Fibroblast of lung (primary cell): ENCODE data around the gene OGFR. TPM values are rescaled to one million over a fixed set of nuclear protein-coding genes. Genes with fewer than 3 reads are reported as not detected.

Experiments used
- DNase-seq, 2 donors: peaks; one replicate each; pipeline versions ENCODE4 v3.0.0 to v3.0.0-alpha.2; 2010; ENCODE audit warnings: low read depth in 2 of 2
- H2AFZ ChIP-seq: 2 replicates; pipeline ENCODE4 v1.5.1; 2012; ENCODE audit warnings: low read length, control low read depth, inconsistent platforms
- H3K27ac ChIP-seq: 2 replicates; pipeline ENCODE4 v1.5.1; 2011; ENCODE audit warnings: low read length, control low read depth; ENCODE audit not compliant: insufficient read depth
- H3K27me3 ChIP-seq: 2 replicates; pipeline ENCODE4 v1.5.1; 2011; ENCODE audit warnings: mild to moderate bottlenecking, low read length; ENCODE audit not compliant: control insufficient read depth, insufficient read depth
- H3K36me3 ChIP-seq: 2 replicates; pipeline ENCODE4 v1.5.1; 2011; ENCODE audit warnings: low read length; ENCODE audit not compliant: control insufficient read depth, insufficient read depth
- H3K4me1 ChIP-seq: 2 replicates; pipeline ENCODE4 v1.5.1; 2011; ENCODE audit warnings: low read length; ENCODE audit not compliant: control insufficient read depth, insufficient read depth; ENCODE audit errors: extremely low read depth
- H3K4me2 ChIP-seq: 2 replicates; pipeline ENCODE4 v1.5.1; 2011; ENCODE audit warnings: low read length, control low read depth; ENCODE audit not compliant: insufficient read depth; ENCODE audit errors: extremely low read depth
- H3K4me3 ChIP-seq, 4 experiments: fragments of 200-600 bp in 1 of 4; sonication (generic) in 1 of 4; replicated peaks in 1 of 4; 2 replicates each; pipeline ENCODE4 v1.5.1; 2011 to 2016; ENCODE audit warnings: low read length in 4 of 4, low read depth in 3 of 4, mild to moderate bottlenecking in 3 of 4, control low read depth in 2 of 4, inconsistent platforms in 1 of 4, mixed read lengths in 1 of 4; ENCODE audit not compliant: insufficient read depth in 1 of 4; ENCODE audit errors: control extremely low read depth in 1 of 4
- H3K79me2 ChIP-seq: 2 replicates; pipeline ENCODE4 v1.5.1; 2012; ENCODE audit warnings: mild to moderate bottlenecking, low read length, inconsistent platforms; ENCODE audit not compliant: control insufficient read depth, insufficient read depth
- H3K9ac ChIP-seq: 2 replicates; pipeline ENCODE4 v1.5.1; 2011; ENCODE audit warnings: mild to moderate bottlenecking, low read length, control low read depth; ENCODE audit not compliant: insufficient read depth
- H3K9me3 ChIP-seq: 2 replicates; pipeline ENCODE4 v1.5.1; 2012; ENCODE audit warnings: low read depth, low read length; ENCODE audit not compliant: control insufficient read depth, insufficient read depth
- H4K20me1 ChIP-seq: 2 replicates; pipeline ENCODE4 v1.5.1; 2011; ENCODE audit warnings: low read length; ENCODE audit not compliant: control insufficient read depth, insufficient read depth; ENCODE audit errors: extremely low read depth
- EZH2 ChIP-seq: IDR thresholded peaks from 2 replicates; pipeline ENCODE4 v1.5.1; 2012; ENCODE audit warnings: low read length, control low read depth, mild to moderate bottlenecking; ENCODE audit errors: missing control alignments
- polyA plus RNA-seq, 2 donors: library from polyadenylated mRNA; depleted of rRNA in 1 of 2; stranded (reverse) in 1 of 2; unstranded in 1 of 2; fragments of >200 nt; gene quantifications; 2 replicates each; pipeline ENCODE4 v1.2.1, GENCODE V29; 2011 to 2012; ENCODE audit warnings: missing spikeins in 1 of 2
- total RNA-seq: library from RNA; depleted of rRNA; stranded (reverse); fragments of >200 nt; gene quantifications from 2 replicates; pipeline ENCODE4 v1.2.1, GENCODE V29; 2014
- TF ChIP-seq, protein P1 (sequence below), 2 donors: IDR thresholded peaks in 1 of 2; conservative IDR thresholded peaks in 1 of 2; 1 replicate in 1 of 2; 2 replicates in 1 of 2; pipeline ENCODE4 v1.5.1; 2011 to 2012; ENCODE audit warnings: low read length in 2 of 2, control low read depth in 1 of 2, inconsistent platforms in 1 of 2, low read depth in 1 of 2, mild to moderate bottlenecking in 1 of 2

The OGFR gene
- total and polyA plus RNA-seq, 2 donors (not counting 1 experiment from before 2014, with no cell fraction given), result 19.7 to 34.0 TPM

DNA sequence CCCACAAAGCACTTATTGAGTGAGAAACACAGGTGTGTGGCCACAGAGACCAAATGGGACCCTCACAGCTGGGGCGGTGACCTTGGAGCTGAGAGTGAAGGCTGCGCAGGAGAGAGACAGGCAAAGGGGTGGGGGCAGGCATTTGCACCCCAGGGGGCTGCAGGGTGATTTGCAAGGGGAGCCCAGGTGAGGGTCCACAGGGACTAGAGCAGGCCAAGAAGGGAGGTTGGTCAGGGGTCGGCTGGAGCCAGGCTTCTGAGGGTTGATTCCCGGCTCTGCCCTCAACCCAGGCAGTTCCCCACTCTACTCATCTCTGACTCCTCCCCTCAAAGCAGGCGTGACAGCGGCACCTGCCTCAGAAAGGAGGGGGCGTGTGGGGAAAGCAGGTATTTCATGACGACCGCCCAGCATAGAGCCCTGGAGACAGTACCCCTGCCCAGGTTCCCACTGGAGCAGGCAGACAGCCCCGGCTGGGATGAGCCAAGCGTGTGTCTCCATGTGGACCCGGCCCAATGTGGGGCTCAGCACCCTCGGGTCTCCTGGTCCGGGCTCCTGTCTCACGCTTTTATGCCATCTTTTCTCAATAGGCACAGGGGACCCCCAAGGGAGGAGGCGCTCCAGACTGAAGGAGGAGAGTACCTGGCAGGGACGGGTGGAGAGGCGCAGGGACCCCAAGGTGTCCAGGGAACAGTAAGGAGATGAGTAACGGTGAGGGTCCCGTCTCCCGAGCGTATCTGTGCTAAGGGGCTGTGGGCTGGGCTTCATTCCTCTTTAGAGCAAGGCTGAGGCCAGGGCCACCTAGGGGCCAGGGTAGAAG is 11.5 kb upstream of the OGFR start:
- TF ChIP-seq, protein P1, sequence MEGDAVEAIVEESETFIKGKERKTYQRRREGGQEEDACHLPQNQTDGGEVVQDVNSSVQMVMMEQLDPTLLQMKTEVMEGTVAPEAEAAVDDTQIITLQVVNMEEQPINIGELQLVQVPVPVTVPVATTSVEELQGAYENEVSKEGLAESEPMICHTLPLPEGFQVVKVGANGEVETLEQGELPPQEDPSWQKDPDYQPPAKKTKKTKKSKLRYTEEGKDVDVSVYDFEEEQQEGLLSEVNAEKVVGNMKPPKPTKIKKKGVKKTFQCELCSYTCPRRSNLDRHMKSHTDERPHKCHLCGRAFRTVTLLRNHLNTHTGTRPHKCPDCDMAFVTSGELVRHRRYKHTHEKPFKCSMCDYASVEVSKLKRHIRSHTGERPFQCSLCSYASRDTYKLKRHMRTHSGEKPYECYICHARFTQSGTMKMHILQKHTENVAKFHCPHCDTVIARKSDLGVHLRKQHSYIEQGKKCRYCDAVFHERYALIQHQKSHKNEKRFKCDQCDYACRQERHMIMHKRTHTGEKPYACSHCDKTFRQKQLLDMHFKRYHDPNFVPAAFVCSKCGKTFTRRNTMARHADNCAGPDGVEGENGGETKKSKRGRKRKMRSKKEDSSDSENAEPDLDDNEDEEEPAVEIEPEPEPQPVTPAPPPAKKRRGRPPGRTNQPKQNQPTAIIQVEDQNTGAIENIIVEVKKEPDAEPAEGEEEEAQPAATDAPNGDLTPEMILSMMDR (conservative IDR thresholded peaks at IDR 0.05 in 1 of 2, IDR thresholded peaks at IDR 0.05 in 1 of 2; ENCODE audit: low read depth in 1 of 2, low read length in 2 of 2), result no peak
- no peak for TF ChIP-seq EZH2
- no peak overlapping the region for H3K4me3 ChIP-seq
- no peak for DNase-seq
- no peak overlapping the region for H2AFZ ChIP-seq
- peak overlapping the region; percentile 91 for H3K4me2 ChIP-seq
- H4K20me1 ChIP-seq, result no peaks in the 10 kb centered on the region
- peaks cover 3% of the 10 kb centered on the region for H3K36me3 ChIP-seq
- no peaks in the 10 kb centered on the region for H3K9me3 ChIP-seq
- H3K4me1 ChIP-seq, result peaks cover 21% of the 10 kb centered on the region
- no peak overlapping the region for H3K9ac ChIP-seq
- H3K27me3 ChIP-seq, result peaks cover under 1% of the 10 kb centered on the region
- H3K79me2 ChIP-seq, result peaks cover 9% of the 10 kb centered on the region
- H3K27ac ChIP-seq, result peak overlapping the region; percentile 77

DNA sequence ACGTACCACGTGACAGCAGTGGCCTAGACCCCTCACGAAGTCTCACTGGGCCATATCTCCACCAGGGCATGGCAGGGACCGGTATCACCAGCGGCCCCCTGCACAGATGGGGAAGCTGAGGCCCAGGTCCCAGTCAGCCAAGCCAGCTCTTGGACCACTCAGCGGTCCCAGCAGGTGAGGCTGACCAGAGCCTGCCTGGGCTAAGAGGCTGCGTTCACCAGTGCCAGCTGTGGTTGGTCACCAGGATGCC is 11.0 kb upstream of the OGFR start:
- no peak for DNase-seq
- Histone ChIP-seq H3K4me2 (peak overlapping the region; percentile 91), H3K4me3 (peak overlapping the region in 3 of 4 experiments; percentile 11 to 46 (median 28)), H3K27me3 (no peaks in the 10 kb centered on the region), H3K36me3 (peaks cover 3% of the 10 kb centered on the region), H3K27ac (peak overlapping the region; percentile 77), H4K20me1 (no peaks in the 10 kb centered on the region), H3K4me1 (peaks cover 21% of the 10 kb centered on the region), H3K9me3 (no peaks in the 10 kb centered on the region), H3K79me2 (peaks cover 9% of the 10 kb centered on the region), H3K9ac (peak overlapping the region; percentile 64), H2AFZ (peak overlapping the region; percentile 89)
- TF ChIP-seq EZH2, result no peak
- TF ChIP-seq, protein P1 (conservative IDR thresholded peaks at IDR 0.05 in 1 of 2, IDR thresholded peaks at IDR 0.05 in 1 of 2; ENCODE audit: low read depth in 1 of 2, low read length in 2 of 2), result no peak

DNA sequence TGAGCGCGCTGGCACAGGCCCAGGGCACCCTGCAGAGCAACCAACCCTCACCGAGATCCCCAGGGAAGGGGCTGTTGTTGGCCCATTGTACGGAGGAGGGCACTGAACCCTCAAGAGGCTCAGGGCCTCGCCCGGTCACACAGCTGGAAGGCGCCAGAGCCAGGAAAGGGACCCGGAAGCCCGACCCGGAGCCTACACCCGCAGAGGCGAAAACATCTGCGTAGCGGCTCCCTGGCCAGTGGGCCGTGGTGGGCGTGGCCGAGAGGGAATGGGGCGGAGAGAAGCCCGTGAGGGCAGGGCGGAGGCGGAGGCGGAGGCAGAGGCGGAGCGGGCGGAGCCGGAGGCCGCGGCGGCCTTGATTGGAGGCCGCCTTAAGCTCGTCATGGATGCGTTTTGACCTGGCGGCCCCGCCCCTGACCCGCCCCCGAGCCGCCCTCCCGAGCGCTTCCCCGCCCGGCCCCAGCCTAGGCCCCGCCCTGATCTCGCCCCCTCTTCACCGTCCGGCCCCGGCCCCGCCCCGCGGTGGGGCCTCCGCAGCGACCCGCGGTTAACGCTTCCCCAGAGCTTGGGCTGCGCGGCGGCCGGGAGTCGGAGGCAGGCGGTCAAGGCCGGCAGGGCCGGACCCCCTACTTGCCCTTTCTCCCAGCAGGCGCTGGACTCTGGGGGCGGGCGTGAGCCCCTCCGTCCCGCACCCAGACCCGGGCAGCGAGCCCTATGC is 10.5 kb upstream of the OGFR start:
- H3K4me2 ChIP-seq, result peak overlapping the region; percentile 91
- no peaks in the 10 kb centered on the region for H3K9me3 ChIP-seq
- H2AFZ ChIP-seq, result peak overlapping the region; percentile 89
- H3K4me1 ChIP-seq, result peaks cover 21% of the 10 kb centered on the region
- H4K20me1 ChIP-seq, result no peaks in the 10 kb centered on the region
- no peaks in the 10 kb centered on the region for H3K27me3 ChIP-seq
- H3K36me3 ChIP-seq, result peaks cover 7% of the 10 kb centered on the region
- no peak for TF ChIP-seq EZH2
- TF ChIP-seq, protein P1 (conservative IDR thresholded peaks at IDR 0.05 in 1 of 2, IDR thresholded peaks at IDR 0.05 in 1 of 2; ENCODE audit: low read depth in 1 of 2, low read length in 2 of 2), result no peak
- peak overlapping the region; percentile 60 to 69 (median 66) for H3K4me3 ChIP-seq
- H3K27ac ChIP-seq, result peak overlapping the region; percentile 80
- H3K9ac ChIP-seq, result peak overlapping the region; percentile 69
- H3K79me2 ChIP-seq, result peaks cover 9% of the 10 kb centered on the region
- peak; percentile 93 to 95 for DNase-seq
